GM12872 (cell line): ENCODE data around the gene ARHGEF19.

ENCODE experiments used
- CTCF ChIP-seq: IDR thresholded peaks from 3 replicates; pipeline ENCODE4 v1.5.1; 2011; ENCODE audit warnings: low read depth, mild to moderate bottlenecking, low read length, moderate library complexity; ENCODE audit not compliant: insufficient read depth

The ARHGEF19 gene

GRCh38 chr1:16170283-16170673 is 42.2 kb downstream of the ARHGEF19 start:
- TF ChIP-seq CTCF: no peak

- no peak for TF ChIP-seq CTCF
Observed at GRCh38 chr1:16168622-16169360, 43.7 kb downstream of the ARHGEF19 start.

- no peak for TF ChIP-seq CTCF
Observed at GRCh38 chr1:16167331-16168143, 44.9 kb downstream of the ARHGEF19 start.

GRCh38 chr1:16166117-16166516 is 46.3 kb downstream of the ARHGEF19 start:
- no peak for TF ChIP-seq CTCF

GRCh38 chr1:16165548-16165947 is 46.9 kb downstream of the ARHGEF19 start:
- no peak for TF ChIP-seq CTCF

GRCh38 chr1:16165073-16165364 is 47.4 kb downstream of the ARHGEF19 start:
- TF ChIP-seq CTCF: no peak

- no peak for TF ChIP-seq CTCF
Observed at GRCh38 chr1:16164213-16165072, 48.0 kb downstream of the ARHGEF19 start.
